ENCODE measurements around the gene DPEP1. TPM values are rescaled to one million over a fixed set of nuclear protein-coding genes. Genes with fewer than 3 reads are reported as not detected.

DPEP1 gene
- total RNA-seq, 2 donors from 2014 or later, result not detected

GRCh38 chr16:89581045-89581695, 32.3 kb upstream of the DPEP1 start:
- H3K27ac ChIP-seq, result no peak overlapping the region

DNA sequence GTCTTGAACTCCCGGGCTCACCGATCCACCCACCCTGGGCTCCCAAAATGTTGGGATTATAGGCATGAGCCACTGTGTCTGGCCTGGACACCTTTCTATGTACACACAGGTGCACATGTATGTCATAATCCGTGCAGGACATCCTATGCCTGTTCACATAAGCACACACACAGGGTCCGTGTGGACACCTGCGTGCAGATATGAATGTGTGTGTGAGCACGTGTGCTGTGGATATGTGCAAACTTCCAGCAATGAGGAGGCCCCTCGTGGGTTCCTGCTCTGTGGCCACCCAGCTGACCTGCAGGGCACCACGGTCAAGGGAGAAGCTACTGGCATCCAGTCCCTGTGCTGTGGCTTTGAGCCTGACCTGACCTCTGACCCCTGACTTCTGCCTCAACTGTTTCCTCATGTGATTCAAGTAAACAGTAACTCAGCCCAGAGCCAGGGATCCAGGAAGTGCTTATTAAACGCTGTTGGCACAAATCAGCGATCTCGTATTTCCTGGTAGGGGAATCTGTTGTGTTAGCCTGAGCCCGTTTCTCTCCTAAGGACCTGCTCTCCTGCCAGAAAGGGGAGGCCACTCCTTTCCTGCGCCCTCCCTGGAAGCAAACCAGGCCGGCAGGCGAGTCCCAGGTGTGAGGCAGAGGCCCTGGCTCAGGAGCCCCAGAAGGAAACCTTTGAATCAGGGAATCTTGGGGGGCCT, 31.4 kb upstream of the DPEP1 start:
- ATAC-seq (ENCODE audit: insufficient number of reproducible peaks, low FRiP score, low read depth) (no peak), DNase-seq (ENCODE audit: low spot score) (no peak)
- Histone ChIP-seq H3K4me3 (no peak overlapping the region), H3K9me3 (no peaks in the 10 kb centered on the region), H3K4me1 (ENCODE audit: control insufficient read depth in 1 of 2, low read depth in 2 of 2) (no peaks in the 10 kb centered on the region), H3K27me3 (replicated peaks; ENCODE audit: insufficient read depth) (no peaks in the 10 kb centered on the region), H3K36me3 (no peaks in the 10 kb centered on the region), H3K27ac (no peak overlapping the region)
- TF ChIP-seq, protein P1, sequence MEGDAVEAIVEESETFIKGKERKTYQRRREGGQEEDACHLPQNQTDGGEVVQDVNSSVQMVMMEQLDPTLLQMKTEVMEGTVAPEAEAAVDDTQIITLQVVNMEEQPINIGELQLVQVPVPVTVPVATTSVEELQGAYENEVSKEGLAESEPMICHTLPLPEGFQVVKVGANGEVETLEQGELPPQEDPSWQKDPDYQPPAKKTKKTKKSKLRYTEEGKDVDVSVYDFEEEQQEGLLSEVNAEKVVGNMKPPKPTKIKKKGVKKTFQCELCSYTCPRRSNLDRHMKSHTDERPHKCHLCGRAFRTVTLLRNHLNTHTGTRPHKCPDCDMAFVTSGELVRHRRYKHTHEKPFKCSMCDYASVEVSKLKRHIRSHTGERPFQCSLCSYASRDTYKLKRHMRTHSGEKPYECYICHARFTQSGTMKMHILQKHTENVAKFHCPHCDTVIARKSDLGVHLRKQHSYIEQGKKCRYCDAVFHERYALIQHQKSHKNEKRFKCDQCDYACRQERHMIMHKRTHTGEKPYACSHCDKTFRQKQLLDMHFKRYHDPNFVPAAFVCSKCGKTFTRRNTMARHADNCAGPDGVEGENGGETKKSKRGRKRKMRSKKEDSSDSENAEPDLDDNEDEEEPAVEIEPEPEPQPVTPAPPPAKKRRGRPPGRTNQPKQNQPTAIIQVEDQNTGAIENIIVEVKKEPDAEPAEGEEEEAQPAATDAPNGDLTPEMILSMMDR (IDR thresholded peaks at IDR 0.05), result no peak

More at GRCh38 chr16:89581045-89581695, 32.3 kb upstream of the DPEP1 start:
- H3K36me3 ChIP-seq, result no peaks in the 10 kb centered on the region
- ATAC-seq (ENCODE audit: insufficient number of reproducible peaks, low FRiP score, low read depth), result no peak
- H3K4me1 ChIP-seq (ENCODE audit: control insufficient read depth in 1 of 2, low read depth in 2 of 2), result no peaks in the 10 kb centered on the region
- TF ChIP-seq, protein P1 (IDR thresholded peaks at IDR 0.05), result no peak
- DNase-seq (ENCODE audit: low spot score), result no peak
- H3K4me3 ChIP-seq, result no peak overlapping the region
- H3K9me3 ChIP-seq, result no peaks in the 10 kb centered on the region
- no peaks in the 10 kb centered on the region for H3K27me3 ChIP-seq (replicated peaks; ENCODE audit: insufficient read depth)

GRCh38 chr16:89582614-89583196, 30.7 kb upstream of the DPEP1 start:
- no peak for ATAC-seq (ENCODE audit: insufficient number of reproducible peaks, low FRiP score, low read depth)
- H3K27ac ChIP-seq, result no peak overlapping the region
- H3K9me3 ChIP-seq, result no peaks in the 10 kb centered on the region

DNA sequence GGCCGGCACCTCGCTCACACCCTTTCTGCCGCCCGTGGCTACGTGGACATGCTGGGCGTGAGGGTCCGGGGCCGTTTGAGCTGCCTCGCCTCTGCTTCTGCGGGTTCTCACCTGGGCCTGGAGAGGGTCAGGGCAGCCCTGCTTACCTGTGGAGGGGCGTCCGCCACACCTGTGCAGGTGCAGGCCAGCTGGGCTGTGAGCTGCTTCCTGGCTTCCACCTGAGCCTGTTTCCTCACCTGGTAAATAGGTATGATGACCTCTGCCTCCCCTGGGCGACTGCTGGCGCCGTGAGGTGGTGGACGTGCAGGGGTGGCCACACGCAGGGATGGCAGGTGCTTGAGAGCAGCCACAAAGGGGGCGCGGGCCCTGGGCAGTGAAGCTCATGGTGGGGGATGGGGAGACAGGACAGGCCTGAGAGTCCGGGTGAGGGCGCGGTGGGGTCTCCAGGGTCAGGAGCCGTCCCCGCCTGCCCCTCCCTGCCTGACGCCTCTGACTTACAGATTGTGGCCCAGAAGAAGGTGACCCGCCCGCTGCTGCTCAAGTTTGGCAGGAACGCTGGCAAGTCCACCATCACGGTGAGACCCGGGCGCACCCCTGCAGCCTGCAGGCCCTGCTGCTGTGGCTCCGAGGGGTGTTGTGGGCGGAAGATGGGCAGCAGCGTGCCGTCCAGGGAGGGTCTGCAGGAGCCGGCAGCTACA, 30.1 kb upstream of the DPEP1 start:
- no peak for DNase-seq (ENCODE audit: low spot score)
- no peaks in the 10 kb centered on the region for H3K4me1 ChIP-seq (ENCODE audit: control insufficient read depth in 1 of 2, low read depth in 2 of 2)
- no peaks in the 10 kb centered on the region for H3K27me3 ChIP-seq (replicated peaks; ENCODE audit: insufficient read depth)
- no peaks in the 10 kb centered on the region for H3K9me3 ChIP-seq
- TF ChIP-seq, protein P1 (IDR thresholded peaks at IDR 0.05), result no peak
- no peak overlapping the region for H3K4me3 ChIP-seq
- no peak for ATAC-seq (ENCODE audit: insufficient number of reproducible peaks, low FRiP score, low read depth)
- H3K27ac ChIP-seq, result no peak overlapping the region
- H3K36me3 ChIP-seq, result no peaks in the 10 kb centered on the region

More at GRCh38 chr16:89582614-89583196, 30.7 kb upstream of the DPEP1 start:
- TF ChIP-seq, protein P1 (IDR thresholded peaks at IDR 0.05), result no peak
- Histone ChIP-seq H3K27me3 (replicated peaks; ENCODE audit: insufficient read depth) (no peaks in the 10 kb centered on the region), H3K36me3 (no peaks in the 10 kb centered on the region), H3K4me1 (ENCODE audit: control insufficient read depth in 1 of 2, low read depth in 2 of 2) (no peaks in the 10 kb centered on the region), H3K4me3 (no peak overlapping the region)
- no peak for DNase-seq (ENCODE audit: low spot score)

All from thoracic aorta (tissue), 2 donors.